GM23338 (cell line): ENCODE data around the gene ADAM17. TPM values are rescaled to one million over a fixed set of nuclear protein-coding genes. Genes with fewer than 3 reads are reported as not detected.

ENCODE experiments used
- ATAC-seq: fragments of 200-7000 bp; cut with Tn5 transposase; 3 replicates; pipeline ENCODE4 v1.9.1; 2020
- DNase-seq: peaks from one replicate; pipeline ENCODE4 v3.0.0-alpha.2; 2015; ENCODE audit warnings: low spot score
- H2AFZ ChIP-seq: fragments of 200-600 bp; sonication (generic); 2 replicates; pipeline ENCODE4 v1.8.0; 2016; ENCODE audit warnings: antibody characterized with exemption, mild to moderate bottlenecking, moderate library complexity
- H3F3A ChIP-seq: fragments of 200-600 bp; sonication (generic); replicated peaks from 2 replicates; pipeline ENCODE4 v1.8.0; 2017; ENCODE audit warnings: antibody characterized with exemption, mixed run types, low read depth
- H3K27ac ChIP-seq: fragments of 200-600 bp; sonication (generic); 2 replicates; pipeline ENCODE4 v1.6.1; 2016; ENCODE audit warnings: low read depth
- H3K27me3 ChIP-seq: fragments of 200-600 bp; sonication (generic); 2 replicates; pipeline ENCODE4 v1.8.0; 2016; ENCODE audit warnings: mild to moderate bottlenecking, mixed run types, moderate library complexity; ENCODE audit not compliant: insufficient read depth
- H3K36me3 ChIP-seq: fragments of 200-600 bp; sonication (generic); 2 replicates; pipeline ENCODE4 v1.8.0; 2016; ENCODE audit warnings: mild to moderate bottlenecking; ENCODE audit not compliant: insufficient read depth
- H3K4me1 ChIP-seq: fragments of 200-600 bp; sonication (generic); 2 replicates; pipeline ENCODE4 v1.8.0; 2016; ENCODE audit warnings: mild to moderate bottlenecking, moderate library complexity; ENCODE audit not compliant: insufficient read depth
- H3K4me2 ChIP-seq: fragments of 200-600 bp; sonication (generic); 2 replicates; pipeline ENCODE4 v1.7.1; 2017; ENCODE audit warnings: mixed run types
- H3K4me3 ChIP-seq: fragments of 200-600 bp; sonication (generic); 2 replicates; pipeline ENCODE4 v1.6.1; 2016; ENCODE audit warnings: mixed run types
- H3K79me2 ChIP-seq: fragments of 200-600 bp; sonication (generic); replicated peaks from 2 replicates; pipeline ENCODE4 v1.8.0; 2017; ENCODE audit warnings: mild to moderate bottlenecking; ENCODE audit not compliant: insufficient read depth
- H3K9me2 ChIP-seq: fragments of 200-600 bp; sonication (generic); 2 replicates; pipeline ENCODE4 v1.8.0; 2017; ENCODE audit not compliant: insufficient read depth
- H4K20me1 ChIP-seq: fragments of 200-600 bp; sonication (generic); replicated peaks from 2 replicates; pipeline ENCODE4 v1.8.0; 2017; ENCODE audit warnings: mild to moderate bottlenecking; ENCODE audit not compliant: insufficient read depth
- H3K27ac Mint-ChIP-seq: 2 replicates; pipeline ENCODE4 v1.8.0; 2020; ENCODE audit warnings: inconsistent platforms, mild to moderate bottlenecking, moderate library complexity, mixed read lengths
- H3K27me3 Mint-ChIP-seq: 3 replicates; pipeline ENCODE4 v1.8.0; 2022; ENCODE audit warnings: low read depth, mild to moderate bottlenecking, moderate library complexity, mixed read lengths, inconsistent platforms; ENCODE audit not compliant: insufficient read depth, poor library complexity
- H3K36me3 Mint-ChIP-seq: 3 replicates; pipeline ENCODE4 v1.8.0; 2021; ENCODE audit warnings: low read depth, mild to moderate bottlenecking, inconsistent platforms, moderate library complexity, mixed read lengths
- H3K4me1 Mint-ChIP-seq: 3 replicates; pipeline ENCODE4 v1.8.0; 2020; ENCODE audit warnings: mild to moderate bottlenecking, inconsistent platforms, mixed read lengths
- H3K4me3 Mint-ChIP-seq: 3 replicates; pipeline ENCODE4 v1.8.0; 2021; ENCODE audit warnings: moderate library complexity, mild to moderate bottlenecking, inconsistent platforms, mixed read lengths
- H3K9me3 Mint-ChIP-seq: 3 replicates; pipeline ENCODE4 v1.8.0; 2020; ENCODE audit warnings: moderate library complexity, mild to moderate bottlenecking, inconsistent platforms, mixed read lengths
- CREB1 ChIP-seq: fragments of 250-450 bp; sonication (Bioruptor Pico); IDR thresholded peaks from 2 replicates; pipeline ENCODE4 v1.5.0; 2020; ENCODE audit warnings: low read depth, mild to moderate bottlenecking, moderate library complexity
- CTCF ChIP-seq, 2 experiments: fragments of 200-600 bp in 1 of 2; sonication (generic) in 1 of 2; conservative IDR thresholded peaks; 2 replicates each; pipeline versions ENCODE4 v1.5.1 to v1.6.1; 2016 to 2017; ENCODE audit warnings: antibody characterized with exemption in 2 of 2, low read depth in 2 of 2, mild to moderate bottlenecking in 2 of 2, moderate library complexity in 1 of 2
- ETS1 ChIP-seq: IDR thresholded peaks from 2 replicates; pipeline ENCODE4 v1.6.1; 2016; ENCODE audit warnings: antibody characterized with exemption
- EZH2phosphoT487 ChIP-seq: fragments of 200-600 bp; sonication (generic); IDR thresholded peaks from one replicate; pipeline ENCODE4 v1.8.1; 2018; ENCODE audit warnings: antibody characterized with exemption; ENCODE audit not compliant: unreplicated experiment
- JUNB ChIP-seq: IDR thresholded peaks from one replicate; pipeline ENCODE4 v1.6.1; 2016; ENCODE audit warnings: antibody characterized with exemption; ENCODE audit not compliant: unreplicated experiment
- NANOG ChIP-seq: IDR thresholded peaks from 2 replicates; pipeline ENCODE4 v1.6.1; 2016; ENCODE audit warnings: antibody characterized with exemption, borderline replicate concordance
- ZNF114 ChIP-seq: fragments of 250-450 bp; sonication (Bioruptor Pico); IDR thresholded peaks from 2 replicates; pipeline ENCODE4 v1.5.0; 2020; ENCODE audit warnings: mild to moderate bottlenecking, moderate library complexity
- polyA plus RNA-seq: library from polyadenylated mRNA; unstranded; fragments of >200 nt; fragmentation: Nextera tagmentation; extraction: Ambion mirVana; gene quantifications from 2 replicates; pipeline ENCODE4 v1.2.1, GENCODE V29; 2016
- total RNA-seq: library from RNA; depleted of rRNA; stranded (reverse); fragments of >200 nt; shearing (Covaris generic); gene quantifications from 2 replicates; pipeline ENCODE4 v1.2.3, GENCODE V29; 2014

The ADAM17 gene
- total and polyA plus RNA-seq, 2 experiments from 2014 or later = 8.3 to 23.5 TPM

- TF ChIP-seq CTCF (conservative IDR thresholded peaks at IDR 0.05; ENCODE audit: low read depth in 2 of 2) = no peak
- TF ChIP-seq JUNB = no peak
- no peak for TF ChIP-seq EZH2phosphoT487
These were observed 17.6 kb downstream of the ADAM17 start (continued) for GRCh38 chr2:9538000-9538507.

- H3K79me2 ChIP-seq = 0 out of 2 replicates have a peak, but pooled peaks cover 13% of the 10 kb centered on the region
- Mint-ChIP-seq H3K9me3 (no peaks in the 10 kb centered on the region), H3K4me1 (no peaks in the 10 kb centered on the region; the same call in 2 of the 3 replicates)
These were observed 19.1 kb downstream of the ADAM17 start for GRCh38 chr2:9536504-9536903.

GRCh38 chr2:9535177-9535576 lies 20.5 kb downstream of the ADAM17 start:
- Histone ChIP-seq H3K36me3 (no peaks in the 10 kb centered on the region), H3F3A (no peaks in the 10 kb centered on the region), H3K9me2 (no peaks in the 10 kb centered on the region), H3K79me2 (0 out of 2 replicates have a peak, but pooled peaks cover 13% of the 10 kb centered on the region), H3K4me2 (no peak overlapping the region), H3K27me3 (no peaks in the 10 kb centered on the region), H4K20me1 (no peaks in the 10 kb centered on the region), H3K4me1 (no peaks in the 10 kb centered on the region), H3K4me3 (no peak overlapping the region), H3K27ac (no peak overlapping the region), H2AFZ (no peak overlapping the region)
- TF ChIP-seq ETS1 (no peak), ZNF114 (CRISPR knock-in tag) (no peak), JUNB (no peak), CREB1 (CRISPR knock-in tag) (no peak)
- Mint-ChIP-seq H3K27ac (no peak overlapping the region), H3K4me3 (no peak overlapping the region), H3K27me3 (no peaks in the 10 kb centered on the region), H3K36me3 (no peaks in the 10 kb centered on the region), H3K4me1 (no peaks in the 10 kb centered on the region; the same call in 2 of the 3 replicates), H3K9me3 (no peaks in the 10 kb centered on the region)
- DNase-seq = no peak
- no peak for ATAC-seq

More at GRCh38 chr2:9536504-9536903, 19.1 kb downstream of the ADAM17 start:
- Mint-ChIP-seq H3K27ac (no peak overlapping the region), H3K27me3 (no peaks in the 10 kb centered on the region), H3K36me3 (no peaks in the 10 kb centered on the region), H3K4me3 (no peak overlapping the region)
- H3K27me3 ChIP-seq = no peaks in the 10 kb centered on the region
- no peak overlapping the region for H2AFZ ChIP-seq
- H3K36me3 ChIP-seq = no peaks in the 10 kb centered on the region
- no peak for TF ChIP-seq NANOG
- TF ChIP-seq CTCF (conservative IDR thresholded peaks at IDR 0.05; ENCODE audit: low read depth in 2 of 2) = no peak
- no peak for ATAC-seq
- no peak overlapping the region for H3K4me2 ChIP-seq
- no peaks in the 10 kb centered on the region for H3K9me2 ChIP-seq
- no peak overlapping the region for H3K27ac ChIP-seq
- H3F3A ChIP-seq = no peaks in the 10 kb centered on the region
- H4K20me1 ChIP-seq = no peaks in the 10 kb centered on the region
- no peak overlapping the region for H3K4me3 ChIP-seq
- DNase-seq = no peak
- H3K4me1 ChIP-seq = no peaks in the 10 kb centered on the region
